GM12874 (cell line): ENCODE data around the gene BTN3A1.

ENCODE experiments used
- TF ChIP-seq, protein P1 (sequence below): IDR thresholded peaks from 2 replicates; pipeline ENCODE4 v1.5.1; 2011; ENCODE audit warnings: low read depth, mild to moderate bottlenecking, control low read depth, low read length, moderate library complexity; ENCODE audit not compliant: insufficient read depth

BTN3A1 gene

DNA sequence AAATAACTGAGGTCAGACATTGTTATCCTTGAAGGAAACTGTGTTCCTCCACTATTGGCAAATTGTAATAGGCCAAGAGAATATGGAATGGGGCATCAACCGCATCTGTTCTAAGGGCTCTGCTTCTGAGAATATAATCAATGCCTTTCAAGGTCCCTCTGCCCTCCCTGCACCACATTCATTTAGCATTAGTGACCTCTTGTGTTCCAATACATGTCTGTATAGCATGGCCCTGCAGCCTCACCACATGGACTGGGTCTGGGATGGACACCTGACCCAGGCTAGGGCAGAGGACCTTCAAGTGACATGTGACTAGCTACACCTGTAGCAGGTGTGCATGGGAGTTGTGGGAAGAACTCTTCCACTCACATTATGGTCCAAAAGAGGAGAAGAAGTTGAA lies 14.2 kb downstream of the BTN3A1 start:
- TF ChIP-seq, protein P1, sequence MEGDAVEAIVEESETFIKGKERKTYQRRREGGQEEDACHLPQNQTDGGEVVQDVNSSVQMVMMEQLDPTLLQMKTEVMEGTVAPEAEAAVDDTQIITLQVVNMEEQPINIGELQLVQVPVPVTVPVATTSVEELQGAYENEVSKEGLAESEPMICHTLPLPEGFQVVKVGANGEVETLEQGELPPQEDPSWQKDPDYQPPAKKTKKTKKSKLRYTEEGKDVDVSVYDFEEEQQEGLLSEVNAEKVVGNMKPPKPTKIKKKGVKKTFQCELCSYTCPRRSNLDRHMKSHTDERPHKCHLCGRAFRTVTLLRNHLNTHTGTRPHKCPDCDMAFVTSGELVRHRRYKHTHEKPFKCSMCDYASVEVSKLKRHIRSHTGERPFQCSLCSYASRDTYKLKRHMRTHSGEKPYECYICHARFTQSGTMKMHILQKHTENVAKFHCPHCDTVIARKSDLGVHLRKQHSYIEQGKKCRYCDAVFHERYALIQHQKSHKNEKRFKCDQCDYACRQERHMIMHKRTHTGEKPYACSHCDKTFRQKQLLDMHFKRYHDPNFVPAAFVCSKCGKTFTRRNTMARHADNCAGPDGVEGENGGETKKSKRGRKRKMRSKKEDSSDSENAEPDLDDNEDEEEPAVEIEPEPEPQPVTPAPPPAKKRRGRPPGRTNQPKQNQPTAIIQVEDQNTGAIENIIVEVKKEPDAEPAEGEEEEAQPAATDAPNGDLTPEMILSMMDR: no peak

DNA sequence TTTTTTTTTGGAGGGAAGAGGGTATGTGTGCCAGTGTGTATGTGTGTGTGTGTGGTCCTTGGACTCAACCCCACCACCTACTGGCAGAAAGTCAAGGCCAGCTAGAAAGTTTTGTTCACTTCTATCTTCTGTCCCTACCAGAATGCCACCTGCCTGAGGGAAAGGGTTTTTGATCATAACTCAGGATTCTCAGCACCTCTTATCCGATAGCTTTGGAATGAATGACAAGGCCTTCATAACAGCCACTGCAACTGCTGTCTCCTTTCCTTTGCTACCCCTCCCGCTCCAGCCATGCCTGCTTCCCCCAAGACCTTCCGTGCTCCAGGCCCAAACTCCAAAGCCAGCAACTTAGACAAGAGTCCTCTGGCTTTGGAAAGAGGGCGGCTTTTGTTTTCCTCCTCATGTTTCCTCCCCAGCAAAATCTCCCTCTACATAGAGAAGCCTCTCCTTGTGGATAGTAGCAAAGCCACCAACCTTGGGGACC lies 18.7 kb downstream of the BTN3A1 start:
- TF ChIP-seq, protein P1: peak; percentile 54

DNA sequence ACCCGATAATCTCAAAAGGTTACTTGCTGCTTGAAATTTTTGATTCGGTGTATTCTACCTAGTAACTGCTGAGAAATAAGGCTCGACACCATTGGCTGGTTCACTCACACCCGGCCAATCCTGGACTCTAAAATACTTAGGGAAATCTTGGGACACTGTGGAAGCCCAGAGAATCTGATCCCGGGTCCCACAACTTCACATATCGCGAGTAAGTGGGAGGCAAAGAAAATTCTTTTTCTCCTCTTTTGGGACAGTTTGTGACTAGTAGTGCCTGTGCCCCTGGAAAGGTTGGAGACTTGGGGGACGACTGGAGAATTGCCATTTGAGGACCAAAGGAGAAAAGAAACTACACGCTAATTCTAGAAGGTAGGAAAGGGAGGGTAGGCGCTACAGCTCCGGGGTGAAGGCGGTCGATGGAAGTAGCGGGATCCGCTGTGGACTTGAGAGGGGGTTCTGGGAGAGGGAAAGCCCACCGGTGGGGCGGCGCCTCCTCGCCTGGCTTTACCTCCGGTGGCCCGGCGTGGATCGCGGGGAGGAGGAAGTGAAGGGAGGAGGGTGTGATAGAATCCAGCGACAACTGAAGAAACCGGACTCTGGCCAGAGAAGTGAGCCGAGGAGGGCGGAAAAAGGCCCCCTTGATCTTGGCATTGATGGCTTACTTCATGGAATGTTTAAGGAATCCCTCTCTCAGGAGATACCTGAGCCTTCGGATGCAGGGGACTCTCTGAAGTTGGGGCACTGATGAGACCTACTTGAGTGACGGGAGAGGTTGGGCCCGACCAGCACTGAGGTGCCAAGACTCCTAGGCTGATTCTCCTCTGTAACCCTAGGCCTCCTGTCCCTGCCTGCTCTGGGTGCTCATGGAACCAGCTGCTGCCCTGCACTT lies 19.4 kb downstream of the BTN3A1 start:
- TF ChIP-seq, protein P1: no peak

DNA sequence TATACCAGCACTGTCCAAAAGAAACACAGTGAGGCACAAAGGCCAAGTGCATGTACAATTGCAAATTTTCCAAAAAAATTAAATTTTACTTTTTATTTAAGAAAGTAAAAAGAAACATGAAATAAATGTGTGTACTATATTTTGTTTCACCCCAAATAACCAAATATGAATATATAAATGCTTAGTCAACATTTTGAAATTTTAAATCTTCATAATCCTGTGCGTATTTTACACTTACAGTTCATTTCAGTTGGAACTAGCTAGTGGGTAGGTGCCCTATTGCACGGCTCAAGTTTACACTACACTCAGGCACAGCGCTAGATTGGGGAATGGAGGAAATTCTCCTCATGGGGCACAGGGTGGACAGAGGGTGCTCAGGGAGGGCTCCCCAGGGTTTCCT lies 20.3 kb downstream of the BTN3A1 start:
- TF ChIP-seq, protein P1: no peak

DNA sequence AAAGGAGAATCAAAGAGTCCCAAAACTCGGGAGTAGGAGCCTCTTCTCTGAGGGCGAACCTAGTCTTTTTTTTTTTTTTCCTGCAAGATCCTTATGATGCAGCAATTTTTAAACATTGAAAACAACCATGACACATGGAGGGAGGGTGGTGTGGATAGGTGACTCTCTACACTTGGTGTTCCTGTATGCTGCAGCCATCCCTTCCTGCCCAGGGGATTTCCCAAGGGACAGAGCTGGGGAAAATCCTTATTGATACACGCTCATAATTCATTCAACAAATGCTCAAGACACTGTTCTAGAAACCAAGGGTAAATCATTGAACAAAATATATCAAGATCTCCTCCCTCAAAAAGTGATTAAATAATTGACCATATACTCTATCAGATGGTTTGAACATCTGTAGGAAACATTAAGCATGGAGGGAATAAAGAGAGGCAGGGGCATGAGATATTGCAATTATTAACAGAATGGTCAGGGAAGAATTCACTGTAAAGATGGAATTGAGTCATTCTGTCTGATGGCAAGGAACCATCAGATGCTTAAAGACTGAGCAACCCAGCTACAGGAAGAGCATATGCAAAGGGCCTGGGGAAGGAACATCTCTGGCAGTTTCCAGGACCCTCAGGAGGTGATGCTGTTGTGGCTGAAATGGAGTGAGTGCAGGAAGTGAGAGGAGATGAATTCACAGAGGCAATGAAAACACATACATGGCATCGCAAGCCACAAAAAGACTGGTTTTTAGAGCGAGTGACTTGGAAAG lies 24.8 kb downstream of the BTN3A1 start:
- TF ChIP-seq, protein P1: no peak

DNA sequence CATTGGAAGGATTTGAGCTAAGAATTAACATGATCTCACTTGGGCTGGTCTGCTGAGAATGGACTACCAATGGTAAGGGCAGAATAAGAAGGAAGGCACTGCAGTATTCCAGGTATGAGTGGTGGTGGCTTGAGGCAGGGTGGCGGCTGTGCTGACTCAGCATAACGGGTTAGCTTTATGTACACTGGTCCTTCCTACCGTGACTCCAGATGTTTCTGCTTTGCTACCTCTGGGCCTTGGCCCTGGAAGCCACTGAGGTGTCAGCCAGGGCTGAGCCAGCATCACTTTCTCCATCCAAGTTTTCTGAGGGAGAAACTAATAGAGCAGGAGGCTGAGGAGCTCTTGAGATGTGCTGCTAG lies 25.4 kb downstream of the BTN3A1 start:
- TF ChIP-seq, protein P1: no peak

DNA sequence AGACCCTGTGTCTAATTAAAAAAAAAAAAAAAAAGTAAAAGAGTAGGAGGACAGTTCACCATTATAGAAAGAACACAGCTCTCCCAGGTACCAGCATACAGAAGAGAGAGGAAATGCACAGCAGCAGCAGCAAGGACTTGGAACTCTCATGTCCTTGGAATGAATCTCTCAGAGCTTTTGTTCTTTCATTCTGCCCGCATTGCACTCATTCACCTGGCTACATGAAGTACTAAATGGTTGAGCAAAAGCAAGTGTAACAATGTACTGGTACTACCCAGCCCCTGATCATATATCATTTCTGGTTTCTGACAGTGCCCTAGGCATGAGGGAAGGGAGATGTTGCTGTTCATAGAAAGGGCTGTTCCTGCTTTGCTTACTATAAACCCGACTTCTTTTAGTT lies 26.1 kb downstream of the BTN3A1 start:
- TF ChIP-seq, protein P1: no peak
